ENCODE measurements around the gene PKIB. TPM values are rescaled to one million over a fixed set of nuclear protein-coding genes. Genes with fewer than 3 reads are reported as not detected.

The PKIB gene
- total RNA-seq, 4 donors from 2014 or later, result 0.90 to 5.7 (median 2.0) TPM; not detected in 1

DNA sequence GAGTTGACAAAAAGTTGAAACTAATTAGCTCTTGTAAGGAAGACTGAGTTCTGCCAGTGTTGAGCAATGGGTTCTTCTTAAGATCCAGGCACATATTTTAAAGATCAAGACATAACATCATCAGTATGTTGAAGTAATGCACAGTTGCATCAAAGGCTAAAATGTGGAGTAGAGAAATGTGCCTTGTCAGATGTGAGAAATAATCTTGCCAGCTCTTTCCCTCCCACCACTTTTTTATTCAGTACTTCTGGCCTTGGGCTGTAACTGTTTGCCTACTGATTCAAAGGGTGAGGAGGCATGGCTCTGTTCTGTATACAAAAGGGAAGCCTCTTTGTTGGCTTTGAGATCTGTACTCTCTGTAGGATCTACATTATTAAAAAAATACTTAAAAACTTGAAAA, 13.1 kb downstream of the PKIB start:
- no peak for TF ChIP-seq POLR2A (IDR thresholded peaks at IDR 0.05)
- TF ChIP-seq EP300 (IDR thresholded peaks at IDR 0.05), result no peak
- TF ChIP-seq, protein P1, sequence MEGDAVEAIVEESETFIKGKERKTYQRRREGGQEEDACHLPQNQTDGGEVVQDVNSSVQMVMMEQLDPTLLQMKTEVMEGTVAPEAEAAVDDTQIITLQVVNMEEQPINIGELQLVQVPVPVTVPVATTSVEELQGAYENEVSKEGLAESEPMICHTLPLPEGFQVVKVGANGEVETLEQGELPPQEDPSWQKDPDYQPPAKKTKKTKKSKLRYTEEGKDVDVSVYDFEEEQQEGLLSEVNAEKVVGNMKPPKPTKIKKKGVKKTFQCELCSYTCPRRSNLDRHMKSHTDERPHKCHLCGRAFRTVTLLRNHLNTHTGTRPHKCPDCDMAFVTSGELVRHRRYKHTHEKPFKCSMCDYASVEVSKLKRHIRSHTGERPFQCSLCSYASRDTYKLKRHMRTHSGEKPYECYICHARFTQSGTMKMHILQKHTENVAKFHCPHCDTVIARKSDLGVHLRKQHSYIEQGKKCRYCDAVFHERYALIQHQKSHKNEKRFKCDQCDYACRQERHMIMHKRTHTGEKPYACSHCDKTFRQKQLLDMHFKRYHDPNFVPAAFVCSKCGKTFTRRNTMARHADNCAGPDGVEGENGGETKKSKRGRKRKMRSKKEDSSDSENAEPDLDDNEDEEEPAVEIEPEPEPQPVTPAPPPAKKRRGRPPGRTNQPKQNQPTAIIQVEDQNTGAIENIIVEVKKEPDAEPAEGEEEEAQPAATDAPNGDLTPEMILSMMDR (IDR thresholded peaks at IDR 0.05), result no peak
- Histone ChIP-seq H3K4me1 (no peaks in the 10 kb centered on the region), H3K27ac (no peak overlapping the region), H3K9me3 (no peaks in the 10 kb centered on the region), H3K27me3 (no peaks in the 10 kb centered on the region), H3K36me3 (no peaks in the 10 kb centered on the region), H3K4me3 (no peak overlapping the region)
- DNase-seq (ENCODE audit: low spot score in 2 of 2), result no peak

DNA sequence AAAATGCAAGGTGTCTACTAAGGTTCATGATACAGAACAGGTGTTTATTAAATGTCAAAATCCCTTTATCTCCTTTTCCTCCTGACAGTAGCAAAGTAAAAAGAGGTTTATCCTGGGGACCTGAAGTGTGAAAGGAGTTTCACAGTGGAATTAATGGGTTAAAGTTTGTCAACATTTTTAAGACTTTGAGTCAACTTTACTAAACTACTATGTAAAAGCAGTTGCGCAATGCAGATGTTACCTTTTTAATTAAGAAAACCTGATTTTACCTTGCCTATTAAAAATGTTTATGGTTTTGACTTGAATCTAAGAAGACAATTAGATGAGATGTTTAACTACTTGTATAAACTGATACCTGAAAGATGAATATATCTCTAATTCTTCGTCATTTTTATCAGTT, 14.6 kb downstream of the PKIB start:
- no peak for DNase-seq (ENCODE audit: low spot score in 2 of 2)
- H3K4me3 ChIP-seq, result no peak overlapping the region
- H3K27ac ChIP-seq, result no peak overlapping the region
- H3K27me3 ChIP-seq, result no peaks in the 10 kb centered on the region
- 93 to 95% methylated on average over 2 of the region's 2 CpGs for WGBS, 2 donors
- no peak for TF ChIP-seq EP300 (IDR thresholded peaks at IDR 0.05)
- TF ChIP-seq POLR2A (IDR thresholded peaks at IDR 0.05), result no peak
- TF ChIP-seq, protein P1 (IDR thresholded peaks at IDR 0.05), result no peak
- no peaks in the 10 kb centered on the region for H3K36me3 ChIP-seq
- no peaks in the 10 kb centered on the region for H3K4me1 ChIP-seq
- H3K9me3 ChIP-seq, result no peaks in the 10 kb centered on the region

DNA sequence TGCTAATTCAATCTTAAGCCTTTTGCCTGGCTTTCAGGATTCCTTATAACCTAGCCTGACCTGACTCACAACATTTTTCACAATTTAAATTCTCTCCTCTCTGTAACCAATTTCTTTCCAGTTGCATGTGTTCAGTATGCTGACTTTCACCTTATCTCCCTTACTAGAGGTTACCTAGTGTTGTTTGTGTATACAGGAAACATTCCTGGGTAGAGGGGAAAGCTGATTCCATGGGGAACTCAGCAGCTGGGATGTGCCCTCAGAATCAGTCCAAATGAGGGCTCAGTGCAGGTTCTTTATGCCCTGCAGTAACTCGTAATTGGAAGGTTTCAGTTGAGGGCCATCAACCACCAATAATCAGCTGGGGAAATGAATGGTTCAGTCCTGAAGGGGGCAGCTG, 18.5 kb downstream of the PKIB start:
- Histone ChIP-seq H3K27ac (no peak overlapping the region), H3K36me3 (no peaks in the 10 kb centered on the region), H3K27me3 (no peaks in the 10 kb centered on the region), H3K4me1 (no peaks in the 10 kb centered on the region), H3K9me3 (no peaks in the 10 kb centered on the region), H3K4me3 (no peak overlapping the region)
- TF ChIP-seq, protein P1 (IDR thresholded peaks at IDR 0.05), result no peak
- TF ChIP-seq POLR2A (IDR thresholded peaks at IDR 0.05), result no peak
- TF ChIP-seq EP300 (IDR thresholded peaks at IDR 0.05), result no peak
- DNase-seq (ENCODE audit: low spot score in 2 of 2), result no peak
- WGBS, 2 donors, result 85 to 93% methylated on average over 1 of the region's 1 CpG

DNA sequence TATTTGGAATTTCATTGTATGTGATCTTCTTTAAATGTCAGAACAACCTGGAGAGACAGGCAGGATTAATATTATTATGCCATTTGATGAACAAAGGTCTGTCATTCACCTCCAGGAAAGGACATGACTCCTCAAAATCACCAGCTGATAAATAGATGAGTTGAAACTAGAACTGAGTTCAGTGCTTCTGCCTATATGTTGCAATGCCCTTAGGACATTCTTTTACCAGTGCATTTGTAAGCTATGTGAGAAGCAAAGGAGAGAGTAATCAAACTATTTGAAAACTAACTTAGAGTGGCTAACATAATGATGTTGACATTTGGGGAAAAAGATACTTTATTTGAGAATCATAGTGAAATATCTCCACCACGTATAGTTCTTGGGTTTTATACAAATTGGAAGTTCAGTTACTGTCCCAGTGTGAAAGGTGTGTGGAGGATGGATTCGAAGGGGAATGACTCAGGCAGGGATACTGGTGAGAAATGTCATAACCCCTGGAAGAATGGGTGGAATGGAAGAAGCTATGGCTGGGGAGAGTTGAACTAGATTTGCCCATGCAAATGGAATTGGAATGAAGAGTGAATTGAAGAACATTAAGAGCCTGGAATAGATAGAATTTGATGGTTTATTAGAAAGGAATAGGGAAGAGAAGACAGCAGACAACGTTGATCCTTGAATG, 21.5 kb downstream of the PKIB start:
- WGBS, 2 donors, result 56 to 65% methylated on average over 3 of the region's 3 CpGs
- no peaks in the 10 kb centered on the region for H3K27me3 ChIP-seq
- no peaks in the 10 kb centered on the region for H3K9me3 ChIP-seq
- no peaks in the 10 kb centered on the region for H3K36me3 ChIP-seq
- H3K4me3 ChIP-seq, result no peak overlapping the region
- H3K27ac ChIP-seq, result no peak overlapping the region
- H3K4me1 ChIP-seq, result no peaks in the 10 kb centered on the region
- TF ChIP-seq EP300 (IDR thresholded peaks at IDR 0.05) (no peak), POLR2A (IDR thresholded peaks at IDR 0.05) (no peak)
- TF ChIP-seq, protein P1 (IDR thresholded peaks at IDR 0.05), result no peak
- no peak for DNase-seq (ENCODE audit: low spot score in 2 of 2)

DNA sequence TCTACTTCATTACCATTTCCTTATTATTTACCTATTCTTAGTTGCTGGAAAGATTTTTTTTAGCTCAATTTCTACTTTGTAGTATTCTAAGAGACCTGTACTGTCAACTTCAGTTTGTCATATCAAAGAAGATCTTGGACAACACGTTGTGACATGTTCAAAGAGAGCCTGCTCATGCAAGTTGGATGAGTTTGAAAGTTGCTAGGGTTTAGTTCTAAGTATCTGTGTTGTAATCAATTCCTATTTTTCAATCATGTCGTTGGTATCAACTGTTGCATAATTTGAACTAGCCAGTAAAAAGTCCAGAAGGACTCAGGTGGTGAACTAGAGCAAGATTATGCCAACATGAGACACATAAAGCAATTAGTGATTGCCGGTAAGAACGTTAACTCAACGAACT, 30.2 kb downstream of the PKIB start:
- 89 to 92% methylated on average over 5 of the region's 5 CpGs for WGBS, 2 donors
- H3K36me3 ChIP-seq, result no peaks in the 10 kb centered on the region
- H3K27me3 ChIP-seq, result no peaks in the 10 kb centered on the region
- H3K9me3 ChIP-seq, result no peaks in the 10 kb centered on the region
- no peak overlapping the region for H3K27ac ChIP-seq
- DNase-seq (ENCODE audit: low spot score in 2 of 2), result no peak
- H3K4me1 ChIP-seq, result no peaks in the 10 kb centered on the region
- H3K4me3 ChIP-seq, result no peak overlapping the region
- TF ChIP-seq EP300 (IDR thresholded peaks at IDR 0.05) (no peak), POLR2A (IDR thresholded peaks at IDR 0.05) (no peak)
- TF ChIP-seq, protein P1 (IDR thresholded peaks at IDR 0.05), result no peak
